Activated T-cell treated with anti-CD3 and anti-CD28 coated beads for 24 hours (primary cell): ENCODE data around the gene FARP2.
"Not testable (repeated sequence)": the region's sequence is repeated elsewhere in the genome, so short reads cannot be mapped to it uniquely, and the experiment has no call there.

ENCODE experiments used
- DNase-seq: peaks from one replicate; pipeline ENCODE4 v3.0.0-alpha.2; 2020; ENCODE audit warnings: low read depth

Gene FARP2

DNA sequence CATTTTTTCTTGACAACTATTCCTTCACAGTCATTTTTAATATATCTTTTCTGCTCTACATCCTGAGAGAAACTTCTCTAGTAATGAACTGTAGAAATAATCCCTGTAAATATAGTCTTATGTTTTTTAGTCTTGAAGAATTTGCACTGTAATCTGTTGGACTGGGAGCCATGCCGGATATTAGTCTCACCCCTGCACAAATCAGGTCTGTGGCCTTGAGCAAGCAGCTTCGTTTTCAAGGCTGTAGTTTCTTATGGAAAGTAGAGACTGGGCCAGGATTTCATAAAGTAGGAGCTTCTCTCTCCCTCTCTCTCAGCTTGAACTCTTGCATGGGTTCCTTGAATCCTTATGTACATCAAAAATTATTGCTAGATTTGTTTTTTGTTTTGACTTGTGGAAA lies 8.7 kb downstream of the FARP2 start:
- no peak for DNase-seq

DNA sequence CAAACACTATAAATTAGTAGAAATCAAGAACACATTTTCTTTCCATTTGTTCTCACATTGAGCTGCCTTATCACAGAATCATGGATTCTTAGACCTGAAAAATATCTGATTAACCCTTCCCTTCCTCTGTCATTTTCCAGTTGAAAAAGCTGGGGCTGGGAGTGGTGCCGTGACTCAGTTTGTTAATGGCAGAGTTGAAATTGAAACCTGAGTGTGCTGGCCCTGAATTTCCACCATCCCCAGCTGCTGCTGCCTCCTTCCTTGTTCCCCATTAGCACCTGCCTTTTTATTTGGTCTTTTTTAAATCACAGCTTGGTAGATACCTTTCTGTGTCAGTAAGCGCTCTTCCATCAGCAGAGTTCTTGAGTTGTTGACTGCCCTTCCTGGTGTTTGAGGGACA lies 10.6 kb downstream of the FARP2 start:
- DNase-seq: no peak

DNA sequence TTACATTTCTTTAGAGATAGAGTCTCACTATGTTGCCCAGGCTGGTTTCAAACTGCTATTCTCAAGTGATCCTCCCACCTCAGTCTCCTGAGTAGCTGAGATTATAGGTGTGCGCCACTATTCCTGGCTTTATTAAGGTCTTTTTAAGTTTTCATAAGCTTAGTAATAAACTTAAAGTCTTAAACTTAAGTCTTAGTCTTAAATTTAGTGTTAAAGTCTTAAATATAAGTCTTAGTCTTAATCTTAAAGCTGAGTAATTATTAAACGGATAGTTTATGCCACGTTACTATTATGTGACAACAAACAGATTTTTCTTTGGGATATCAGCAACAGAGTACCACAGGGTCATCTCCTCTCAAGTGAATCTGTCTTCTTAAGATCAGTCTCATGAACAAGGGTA lies 12.6 kb downstream of the FARP2 start:
- DNase-seq: no peak

DNA sequence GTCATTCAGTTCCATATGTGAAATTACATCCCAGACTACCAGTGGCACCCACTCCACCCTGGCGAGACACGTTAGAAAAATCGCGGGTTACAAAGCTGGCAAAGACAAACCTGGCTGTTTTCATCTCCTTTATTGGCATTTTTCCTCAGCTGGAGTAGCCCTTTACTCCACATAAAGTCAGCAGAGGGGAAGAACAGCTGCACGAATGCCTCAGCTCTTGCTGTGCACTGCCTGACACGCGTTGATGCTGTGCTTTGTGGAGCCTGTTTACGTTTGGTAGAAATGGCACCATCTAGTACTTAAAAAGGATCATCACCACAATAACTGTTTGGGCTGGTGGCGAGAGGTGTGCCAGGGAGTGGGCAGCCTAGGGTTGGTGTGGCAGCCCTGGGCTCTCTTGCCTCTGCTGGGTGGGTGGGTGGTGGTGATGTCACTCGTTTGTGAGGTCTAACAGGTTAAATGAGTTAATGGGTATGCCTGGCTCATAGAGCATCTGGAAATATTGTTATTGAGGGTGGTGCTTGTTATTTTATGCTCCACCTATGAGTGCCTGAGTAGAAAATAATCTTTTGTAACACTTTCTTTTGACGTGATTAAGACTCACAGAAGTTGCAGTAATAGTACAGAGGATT lies 16.4 kb downstream of the FARP2 start:
- no peak for DNase-seq

DNA sequence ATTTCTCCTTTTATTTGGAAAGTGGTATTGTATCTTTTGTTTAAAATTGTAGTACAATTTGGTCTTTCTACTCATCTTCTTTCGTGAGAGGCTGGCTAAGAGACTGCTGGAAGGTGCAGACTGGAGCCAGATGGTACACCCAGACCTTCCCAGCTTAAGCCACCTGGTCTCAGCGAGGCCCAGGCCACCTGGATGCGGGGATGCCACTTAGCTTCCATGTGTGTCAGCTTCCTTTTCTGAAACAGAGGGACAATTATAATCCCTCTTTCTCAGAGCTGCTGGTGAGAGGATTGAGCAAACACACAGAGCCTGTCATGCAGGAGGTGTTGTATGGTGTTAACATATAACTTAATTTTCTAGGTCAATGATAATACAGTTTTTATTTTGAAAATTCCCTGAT lies 17.4 kb downstream of the FARP2 start:
- DNase-seq: no peak

DNA sequence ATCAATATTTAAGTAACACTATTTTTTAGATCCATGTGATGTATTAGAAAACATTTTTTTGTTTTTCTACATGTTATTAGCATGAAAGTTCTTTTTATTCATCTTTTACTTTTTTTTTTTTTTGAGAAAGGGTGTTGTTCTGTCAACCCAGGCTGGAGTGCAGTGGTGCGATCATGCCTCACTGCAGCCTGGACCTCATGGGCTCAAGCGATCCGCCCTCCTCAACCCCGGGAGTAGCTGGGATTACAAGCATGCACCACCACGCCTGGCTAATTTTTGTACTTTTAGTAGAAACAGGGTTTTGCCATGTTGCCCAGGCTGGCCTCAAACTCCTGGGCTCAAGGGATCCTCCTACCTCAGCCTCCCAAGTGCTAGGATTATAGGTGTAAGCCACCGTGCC lies 17.8 kb downstream of the FARP2 start:
- DNase-seq: not testable (repeated sequence)

DNA sequence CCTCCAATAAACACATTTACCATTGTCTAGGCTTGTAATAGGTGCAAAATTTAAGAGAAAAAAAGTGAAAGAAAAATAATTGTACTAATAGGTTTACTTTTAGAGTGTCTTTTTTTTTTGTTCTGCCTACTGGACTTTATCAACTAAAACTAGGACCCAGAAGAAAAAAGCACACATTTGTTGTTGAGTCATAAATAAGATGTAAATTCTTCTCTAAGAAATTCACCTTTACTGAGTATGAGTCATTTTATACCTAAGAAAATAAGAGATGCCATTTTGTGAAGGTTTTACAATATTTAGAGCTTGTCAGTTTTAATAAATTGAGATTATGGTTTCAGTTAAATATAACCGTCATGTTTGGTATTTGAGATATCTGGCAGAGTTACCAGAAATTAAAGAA lies 19.2 kb downstream of the FARP2 start:
- no peak for DNase-seq

DNA sequence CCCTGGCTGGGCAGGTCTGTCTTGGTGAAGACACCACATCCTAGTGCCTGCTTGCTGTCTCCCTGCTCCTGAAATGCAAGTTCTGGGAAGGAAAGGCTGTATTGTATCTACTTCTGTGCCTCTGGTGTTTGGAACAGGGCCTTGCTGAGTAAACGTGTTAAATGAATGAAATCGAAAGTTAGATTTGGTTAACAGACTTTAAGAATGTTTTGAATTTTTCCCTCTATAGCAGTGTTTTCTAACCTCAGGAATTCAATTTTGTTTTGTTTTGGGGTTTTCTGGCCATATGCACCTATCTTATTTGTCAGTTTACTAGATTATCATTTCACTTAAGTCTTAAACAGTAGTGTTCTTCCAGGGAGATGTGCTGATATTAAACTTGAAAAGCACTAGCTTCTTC lies 20.7 kb downstream of the FARP2 start:
- DNase-seq: no peak

DNA sequence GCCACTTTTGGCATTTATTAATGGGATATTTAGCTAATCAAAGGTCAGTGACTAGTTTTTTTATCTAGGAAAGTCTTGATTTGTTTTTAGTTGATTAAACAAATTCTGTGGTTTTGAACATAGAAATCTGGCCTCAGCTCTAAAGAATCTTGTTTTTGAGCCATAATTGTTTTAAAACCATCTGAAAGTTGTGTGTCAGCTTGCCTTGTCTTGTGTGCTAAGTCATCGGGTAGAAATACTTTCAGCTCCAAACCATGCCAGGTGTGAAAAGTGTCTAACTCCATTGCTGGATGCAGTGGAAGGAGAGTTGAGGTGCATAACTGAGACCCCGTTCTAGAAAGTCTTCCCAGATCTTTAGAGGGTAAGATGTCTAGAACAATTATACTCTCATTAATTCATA lies 22.7 kb downstream of the FARP2 start:
- no peak for DNase-seq

DNA sequence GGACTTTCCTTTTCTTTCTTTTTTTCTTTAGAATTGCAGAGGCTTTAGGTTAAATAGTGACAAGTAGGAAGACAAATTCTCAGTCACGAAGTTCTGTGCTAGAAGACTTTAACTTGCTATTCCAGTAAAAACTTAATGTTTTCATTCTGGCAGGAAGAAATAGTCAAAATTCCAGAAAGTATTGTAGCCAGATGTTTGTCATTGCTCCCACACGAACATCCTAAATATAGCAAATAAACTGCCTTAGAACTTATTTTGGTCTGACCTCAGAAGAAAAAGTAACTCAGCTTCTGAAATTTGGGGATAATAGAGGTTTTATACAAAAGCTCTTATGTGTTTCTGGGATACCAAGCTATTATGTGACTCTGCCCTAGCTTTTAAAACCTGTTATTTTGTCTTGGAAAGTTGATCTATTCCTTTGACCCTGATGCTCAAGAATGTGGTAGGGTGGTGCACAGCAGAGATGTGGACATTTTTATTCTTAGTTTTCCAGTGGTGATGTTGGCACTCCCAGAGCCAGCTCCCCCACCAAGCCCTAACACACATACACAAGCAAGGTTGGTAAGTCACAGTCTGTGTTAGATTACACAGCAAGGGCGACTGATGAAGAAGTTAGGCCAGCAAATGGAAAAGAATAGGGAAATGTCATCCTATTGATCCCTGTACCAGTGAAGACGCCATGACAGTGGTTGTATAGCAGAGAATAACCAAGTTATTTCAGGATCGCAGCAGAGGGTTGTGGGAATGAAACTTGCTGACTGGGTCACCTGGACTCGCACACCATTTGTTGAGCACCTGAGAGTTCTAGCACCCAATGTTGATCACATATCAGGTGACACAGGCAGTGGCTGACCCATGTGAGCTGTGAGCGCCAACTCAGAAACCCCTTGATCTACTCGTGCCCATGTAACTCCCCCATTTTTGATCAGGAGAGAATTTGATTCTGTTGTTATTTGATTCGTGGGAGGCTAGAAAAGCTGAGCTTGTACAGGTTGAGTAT lies 23.7 kb downstream of the FARP2 start:
- no peak for DNase-seq

DNA sequence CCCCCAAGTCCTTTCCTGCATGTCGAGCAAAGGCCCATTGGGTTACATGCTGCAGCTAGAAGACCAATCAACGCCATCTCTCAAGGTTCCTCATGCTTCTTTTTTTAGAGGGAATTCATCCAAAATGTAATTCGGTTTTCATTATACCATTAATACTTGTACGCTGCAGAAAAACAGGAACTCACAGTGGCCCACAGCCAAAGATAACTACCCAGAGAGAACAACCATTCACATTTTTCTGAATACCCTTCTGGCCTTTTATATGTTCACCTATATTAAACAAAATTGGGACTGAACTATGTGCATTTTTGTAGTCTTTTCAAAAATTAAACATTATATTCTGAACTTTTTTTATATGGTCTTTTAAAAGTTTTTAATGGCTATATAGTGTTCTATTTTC lies 25.8 kb downstream of the FARP2 start:
- no peak for DNase-seq

DNA sequence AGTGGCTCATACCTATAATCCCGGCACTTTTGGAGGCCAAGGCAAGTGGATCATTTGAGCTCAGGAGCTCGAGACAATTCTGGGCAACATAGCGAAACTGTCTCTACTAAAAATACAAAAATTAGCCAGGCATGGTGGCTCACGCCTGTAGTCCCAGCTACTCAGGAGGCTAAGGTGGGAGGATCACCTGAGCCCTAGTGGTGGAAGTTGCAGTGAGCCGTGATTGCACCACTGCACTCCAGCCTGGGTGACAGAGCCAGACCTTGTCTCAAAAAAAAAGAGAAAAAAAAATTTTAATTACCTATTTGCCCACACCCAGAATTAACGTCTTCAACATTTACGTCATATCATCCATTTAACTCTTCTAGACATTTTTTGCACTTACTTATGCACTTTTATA lies 29.4 kb downstream of the FARP2 start:
- DNase-seq: not testable (repeated sequence)

DNA sequence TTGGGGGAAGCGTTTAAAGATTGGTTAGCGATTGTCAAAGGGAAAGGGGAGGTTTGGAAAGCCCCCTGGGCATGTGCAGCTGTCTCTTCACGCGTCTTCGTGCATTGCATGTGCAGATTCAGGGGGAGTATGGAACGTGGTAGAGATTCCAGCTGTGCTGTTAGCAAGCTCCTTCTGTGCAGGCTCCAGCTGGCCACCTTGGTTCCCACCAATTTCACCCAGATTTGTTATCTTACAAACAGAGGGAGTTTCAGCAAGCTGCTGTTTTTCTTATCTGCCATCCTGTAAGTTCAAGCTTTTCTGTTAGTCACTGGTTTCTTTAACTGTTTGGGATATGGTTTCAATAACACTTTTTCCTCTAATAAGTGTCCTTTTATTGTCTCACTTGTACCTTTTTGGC lies 30.4 kb downstream of the FARP2 start:
- no peak for DNase-seq

DNA sequence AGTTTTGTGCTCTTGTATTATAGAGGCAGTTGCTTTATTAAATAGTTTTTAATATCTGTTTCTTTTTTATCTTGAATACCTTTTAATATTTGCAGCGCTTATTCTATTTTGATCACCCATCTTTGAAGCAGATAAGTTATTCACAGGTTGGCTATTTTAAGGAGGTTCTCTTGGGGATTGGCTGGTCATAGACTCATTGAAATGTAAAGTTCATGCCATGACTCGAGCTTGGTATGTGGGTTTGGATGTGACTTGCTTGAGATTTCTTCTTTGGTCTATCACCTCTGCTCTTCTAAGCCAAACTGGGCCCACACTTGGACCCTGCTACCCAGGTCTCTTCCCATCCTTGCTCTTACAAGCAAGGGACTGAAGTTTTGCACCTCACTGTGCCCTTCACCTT lies 33.6 kb downstream of the FARP2 start:
- no peak for DNase-seq

DNA sequence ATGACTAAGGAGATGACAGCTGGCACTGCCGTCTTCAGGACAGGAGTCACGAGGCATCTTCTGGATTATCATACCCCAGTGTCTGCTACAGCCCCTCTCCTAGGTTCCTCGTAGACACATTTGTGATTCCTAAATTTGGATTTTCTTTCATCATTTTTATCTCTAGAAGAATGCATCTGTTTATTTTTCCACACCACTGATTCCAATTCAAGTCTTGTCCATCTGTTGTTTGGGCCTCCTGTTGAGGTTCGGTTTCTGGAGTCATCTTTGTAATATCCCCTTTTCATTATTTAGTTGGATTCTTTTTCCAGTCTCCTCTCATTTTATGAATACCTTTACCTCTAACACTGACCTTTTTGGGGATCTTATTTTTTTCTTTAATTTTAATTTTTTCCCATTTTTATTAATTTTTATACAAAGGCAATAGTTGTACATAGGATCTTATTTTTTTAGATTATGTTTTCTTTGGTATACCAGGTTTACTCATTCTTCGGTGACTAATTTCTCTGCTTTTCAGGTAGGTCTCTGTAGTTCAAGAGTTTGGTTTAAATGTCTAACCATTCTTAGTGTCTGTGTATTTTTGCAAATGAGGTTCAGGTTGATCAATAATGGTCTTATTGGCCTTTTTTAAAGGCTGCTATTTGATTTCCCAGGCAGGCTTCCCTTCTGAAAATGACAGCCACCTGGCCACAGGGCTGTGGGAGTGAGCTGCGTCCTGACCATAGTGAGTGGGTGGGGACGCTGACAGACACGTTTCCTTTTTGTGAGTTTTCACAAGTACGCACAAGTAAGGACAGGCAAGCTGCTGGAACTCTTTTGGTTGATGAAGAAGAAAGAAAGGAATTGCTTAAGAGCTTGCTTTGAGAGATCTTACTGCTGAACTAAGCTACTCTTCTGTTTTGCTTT lies 34.5 kb downstream of the FARP2 start:
- DNase-seq: no peak

DNA sequence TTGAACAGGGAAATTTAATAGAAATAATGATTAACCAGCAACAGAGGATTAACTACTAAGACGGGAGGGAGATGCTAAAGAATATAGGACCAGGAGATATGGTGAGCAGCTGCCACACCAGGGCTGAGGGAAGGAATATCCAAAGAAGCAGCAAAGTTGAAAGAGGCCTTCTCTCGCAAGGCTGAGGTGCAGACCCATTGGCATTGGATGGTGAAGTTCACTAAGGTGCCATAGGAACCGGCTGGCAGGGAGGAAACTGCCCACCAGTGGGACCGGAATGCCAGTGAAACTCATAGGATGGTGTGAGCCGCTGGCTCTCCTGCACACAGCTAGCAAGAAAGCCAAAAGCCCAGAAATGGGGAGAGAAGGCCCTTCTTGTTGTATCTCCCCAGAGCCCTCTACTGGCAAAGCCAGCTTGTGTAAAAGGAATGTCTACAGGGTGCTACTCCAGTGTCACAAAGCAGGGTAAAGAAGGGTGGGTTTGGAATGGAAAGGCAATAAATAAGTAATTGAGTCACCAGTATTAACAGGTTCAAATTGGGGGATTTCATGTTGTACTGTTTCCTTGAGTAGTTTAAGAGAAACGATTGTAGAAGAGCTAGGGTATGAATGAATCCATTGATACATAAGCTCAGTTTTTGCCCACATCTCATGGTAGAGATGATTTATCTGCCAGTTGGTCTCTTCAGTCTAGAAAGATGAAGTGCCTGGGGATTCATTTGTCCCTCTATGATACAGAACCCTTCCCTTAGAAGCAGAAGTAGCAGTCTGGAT lies 36.0 kb downstream of the FARP2 start:
- DNase-seq: no peak

DNA sequence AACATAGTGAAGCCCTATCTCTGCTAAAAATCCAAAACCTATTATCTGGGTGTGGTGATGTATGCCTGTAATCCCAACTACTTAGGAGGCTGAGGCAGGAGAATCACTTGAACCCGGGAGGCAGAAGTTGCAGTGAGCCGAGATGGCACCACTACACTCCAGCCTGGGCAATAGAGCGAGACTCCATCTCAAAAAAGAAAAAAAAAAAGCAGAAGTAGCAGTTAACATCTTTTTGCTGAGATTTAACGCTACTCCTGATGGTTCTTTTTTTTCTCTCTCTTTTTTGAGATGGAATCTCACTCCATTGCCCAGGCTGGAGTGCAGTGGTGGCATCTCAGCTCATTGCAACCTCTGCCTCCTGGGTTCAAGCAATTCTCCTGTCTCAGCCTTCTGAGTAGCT lies 36.7 kb downstream of the FARP2 start:
- not testable (repeated sequence) for DNase-seq

DNA sequence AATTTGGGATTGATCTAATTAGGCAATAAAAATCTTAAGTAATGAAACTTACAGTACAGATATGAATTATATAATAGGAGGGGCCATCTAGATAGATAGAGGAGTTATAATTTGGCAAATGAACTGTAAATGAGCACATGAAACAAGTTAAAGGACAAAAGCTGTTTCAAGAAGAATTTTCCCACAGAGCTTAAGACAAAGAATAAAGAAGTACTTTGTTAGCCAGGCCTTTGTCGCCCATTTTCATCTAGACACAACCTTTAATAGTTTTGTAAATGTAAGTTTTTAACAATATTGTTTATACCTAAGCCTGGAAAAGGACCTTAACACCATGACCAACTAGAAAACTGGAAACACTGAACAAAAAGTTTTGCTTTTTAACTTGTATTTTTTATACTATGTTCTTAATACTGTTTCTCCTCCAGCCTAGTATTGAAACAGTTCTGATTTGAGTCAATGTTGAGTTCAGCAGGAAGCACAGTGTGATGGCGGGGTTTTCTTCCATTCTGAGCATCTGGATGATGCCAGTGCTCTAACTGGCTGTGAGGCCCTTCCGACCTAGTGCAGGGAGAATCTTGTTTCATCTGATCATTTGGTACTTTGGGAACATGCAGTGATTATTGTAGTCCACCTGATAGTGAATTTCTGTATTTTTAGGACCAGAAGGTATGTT lies 37.6 kb downstream of the FARP2 start:
- DNase-seq: no peak

DNA sequence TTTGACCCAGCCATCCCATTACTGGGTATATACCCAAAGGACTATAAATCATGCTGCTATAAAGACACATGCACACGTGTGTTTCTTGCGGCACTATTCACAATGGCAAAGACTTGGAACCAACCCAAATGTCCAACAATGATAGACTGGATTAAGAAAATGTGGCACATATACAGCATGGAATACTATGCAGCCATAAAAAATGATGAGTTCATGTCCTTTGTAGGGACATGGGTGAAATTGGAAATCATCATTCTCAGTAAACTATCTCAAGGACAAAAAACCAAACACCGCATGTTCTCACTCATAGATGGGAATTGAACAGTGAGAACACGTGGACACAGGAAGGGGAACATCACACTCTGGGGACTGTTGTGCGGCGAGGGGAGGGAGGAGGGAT lies 40.7 kb downstream of the FARP2 start:
- not testable (repeated sequence) for DNase-seq

DNA sequence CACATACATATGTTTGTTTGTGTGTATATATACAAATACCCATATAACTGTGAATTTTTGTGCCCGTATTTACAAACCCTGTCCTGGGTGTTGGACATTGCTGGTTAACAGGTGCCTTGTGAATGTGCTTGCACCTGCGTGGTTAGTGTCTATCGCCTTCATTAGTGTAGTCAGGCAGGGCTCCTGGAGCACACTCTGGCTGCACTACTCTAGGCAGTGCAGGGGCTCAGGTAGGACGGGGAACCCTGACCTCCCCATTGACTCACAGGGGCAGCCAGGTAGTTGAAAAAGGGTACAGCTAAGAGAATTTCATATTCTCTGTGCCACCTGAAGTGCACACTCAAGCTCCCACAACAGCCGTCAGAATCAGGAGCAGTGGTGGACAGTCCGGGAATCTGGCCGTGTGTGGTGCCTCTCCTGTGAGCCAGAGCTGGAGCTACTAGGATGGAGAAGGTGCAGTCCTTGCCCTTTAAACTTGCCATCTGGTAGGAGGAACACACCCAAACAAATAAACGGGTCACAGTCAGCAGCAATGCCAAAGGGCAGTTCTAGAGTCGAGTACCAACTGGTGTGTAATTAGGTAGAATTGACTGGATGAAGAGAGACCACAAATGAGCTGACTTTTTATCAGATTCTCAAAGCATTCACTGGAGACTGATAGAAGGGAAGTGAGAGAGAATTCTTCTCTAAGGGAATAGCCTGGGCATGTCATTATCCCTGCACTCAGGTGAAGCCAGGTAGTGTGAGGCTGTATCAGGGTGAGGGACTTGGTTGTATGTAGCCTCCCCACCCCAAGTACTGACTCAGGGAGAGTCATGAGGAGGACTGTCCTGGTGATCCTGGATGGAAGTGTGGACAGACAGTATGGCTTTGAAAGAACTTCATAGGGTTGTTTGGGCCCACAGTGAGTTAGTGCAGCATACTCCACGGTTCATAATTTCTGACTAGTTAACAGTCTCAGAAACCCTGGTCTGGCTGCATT lies 44.1 kb downstream of the FARP2 start:
- DNase-seq: no peak
